NCI-H2227 (cell line): ENCODE results near the gene FBN1.

Source experiments
- DNase-seq: peaks from one replicate; lab custom pipeline; 2025; ENCODE audit not compliant: unreplicated experiment; lab: John Stamatoyannopoulos, UW

The FBN1 gene

DNA sequence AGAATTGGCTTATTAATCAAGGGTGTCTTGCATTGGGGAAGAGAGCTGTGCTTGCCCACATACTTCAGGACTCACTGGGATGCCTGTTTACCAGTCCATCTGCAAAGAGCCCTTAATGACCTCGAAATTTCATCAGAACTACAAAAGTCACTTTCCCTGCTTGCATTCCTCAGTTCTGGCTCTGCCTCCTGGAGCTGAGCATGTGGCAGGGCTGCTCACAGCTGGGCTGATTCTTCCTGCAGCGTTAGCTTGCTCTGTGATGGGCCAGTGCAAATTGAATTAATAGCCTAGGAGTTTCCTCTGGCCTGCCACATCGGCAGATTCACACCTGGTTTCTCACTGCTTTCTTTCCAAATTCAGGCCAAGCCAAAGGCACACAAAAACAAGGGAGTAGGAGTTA is 205.4 kb downstream of the FBN1 start:
- DNase-seq = no peak

DNA sequence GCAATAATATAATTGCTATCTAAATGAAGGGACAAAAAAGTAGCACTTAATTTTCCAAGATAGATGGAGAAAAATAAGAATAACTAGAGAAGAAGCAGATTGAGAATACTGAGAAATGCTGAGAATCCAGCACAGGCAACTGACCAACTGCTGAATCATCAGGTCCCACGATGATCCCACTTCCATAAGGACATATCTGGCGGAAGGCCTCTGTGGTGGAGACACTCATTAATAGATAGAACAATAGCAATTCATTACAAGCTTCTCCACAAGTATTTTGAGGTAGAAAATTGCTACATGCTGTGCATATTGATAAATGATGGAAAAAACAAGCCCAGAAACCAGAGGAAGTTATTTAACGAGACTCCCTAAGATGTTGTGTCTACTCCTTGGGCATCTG is 208.3 kb downstream of the FBN1 start:
- no peak for DNase-seq

DNA sequence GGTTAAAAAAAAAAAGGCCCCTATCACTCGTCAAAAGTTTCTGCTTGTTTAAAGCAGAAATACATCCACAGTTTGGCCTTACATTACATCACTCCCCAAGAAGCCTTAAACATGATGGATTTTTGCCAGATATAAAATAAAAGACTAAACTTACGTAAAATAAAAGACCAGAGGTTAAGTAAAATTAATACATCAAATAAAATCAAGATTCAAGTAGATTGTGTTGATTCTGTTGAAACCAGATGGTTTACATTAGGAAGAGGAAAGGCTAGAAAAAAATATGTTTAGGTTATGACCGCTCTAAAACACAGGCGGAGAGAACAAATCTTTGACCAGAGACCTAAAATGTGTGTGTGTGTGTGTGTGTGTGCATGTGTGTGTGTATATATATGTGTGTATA is 210.2 kb downstream of the FBN1 start:
- no peak for DNase-seq

DNA sequence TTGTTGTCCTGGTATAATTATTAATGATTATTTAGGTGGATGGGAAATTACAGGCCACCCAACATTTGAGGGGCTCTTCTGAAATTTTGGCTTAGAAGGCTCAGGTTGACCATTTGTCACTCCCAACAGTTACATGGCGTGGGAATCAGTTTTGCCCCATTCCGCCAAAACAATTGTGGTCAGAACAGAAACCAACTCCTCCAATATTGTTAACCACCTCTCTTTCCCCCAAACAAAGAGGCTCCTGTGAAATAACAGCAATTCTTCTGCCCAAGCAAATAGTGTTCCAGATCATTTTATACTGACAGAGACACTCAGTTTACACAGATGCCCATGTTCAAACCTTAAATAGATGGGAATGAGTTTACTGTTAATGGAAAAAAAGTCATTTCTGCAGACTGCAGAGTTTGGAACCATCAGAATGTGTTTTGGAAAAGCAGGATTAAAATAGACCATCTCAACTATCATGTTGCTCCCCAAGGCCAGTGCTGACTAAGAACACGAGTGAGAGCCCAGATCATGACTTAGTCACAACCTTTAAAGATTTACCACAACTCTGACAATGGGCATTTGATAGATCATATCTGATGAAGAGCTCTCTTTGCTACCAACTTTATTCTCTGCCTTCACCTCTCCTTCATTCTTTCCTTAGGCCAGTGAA is 212.2 kb downstream of the FBN1 start:
- DNase-seq = no peak

DNA sequence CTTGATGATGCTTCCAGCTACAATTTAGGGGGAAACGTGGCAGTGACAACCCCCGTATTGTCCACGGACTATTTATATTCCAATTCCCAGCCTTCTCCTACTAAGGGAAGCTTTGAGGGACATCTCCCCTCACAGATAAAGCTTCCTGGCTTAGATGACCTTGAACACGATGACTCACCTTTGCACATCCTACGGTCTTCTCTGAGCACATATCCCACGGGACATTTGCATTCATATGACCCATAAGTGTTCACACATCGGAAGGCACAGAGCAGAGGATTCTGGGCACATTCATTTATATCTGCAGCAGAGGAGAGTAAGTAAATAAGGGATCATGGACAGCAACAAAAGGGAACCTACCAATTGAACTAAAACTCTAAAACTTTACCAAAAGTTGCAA is 212.8 kb downstream of the FBN1 start:
- DNase-seq = no peak

DNA sequence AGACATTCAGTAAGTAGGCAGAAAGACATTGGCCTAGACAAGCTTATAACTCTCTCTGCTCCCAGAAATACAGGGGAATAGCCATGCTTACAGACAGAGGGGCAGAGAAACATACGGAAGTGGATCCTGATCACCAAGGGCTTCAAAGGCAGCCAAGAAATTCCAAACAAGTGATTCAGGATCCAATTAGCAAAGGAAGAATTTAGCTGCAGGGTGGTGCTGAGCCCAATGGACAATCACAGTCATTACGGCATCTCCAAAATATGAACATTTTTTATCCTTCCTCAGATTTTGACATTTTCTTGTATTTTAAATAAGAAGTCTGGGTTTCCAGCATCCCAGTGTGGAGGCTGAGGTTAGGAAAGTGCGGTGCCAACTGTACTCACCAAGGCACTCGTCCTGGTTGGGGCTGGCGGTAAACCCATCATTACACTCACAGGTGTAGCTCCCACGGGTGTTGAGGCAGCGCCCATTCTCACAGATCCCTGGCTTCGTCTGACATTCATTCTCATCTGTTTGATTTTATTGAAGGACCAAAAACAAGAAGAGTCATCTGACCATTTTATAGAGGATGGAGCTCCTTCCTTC is 217.5 kb downstream of the FBN1 start:
- DNase-seq = no peak

DNA sequence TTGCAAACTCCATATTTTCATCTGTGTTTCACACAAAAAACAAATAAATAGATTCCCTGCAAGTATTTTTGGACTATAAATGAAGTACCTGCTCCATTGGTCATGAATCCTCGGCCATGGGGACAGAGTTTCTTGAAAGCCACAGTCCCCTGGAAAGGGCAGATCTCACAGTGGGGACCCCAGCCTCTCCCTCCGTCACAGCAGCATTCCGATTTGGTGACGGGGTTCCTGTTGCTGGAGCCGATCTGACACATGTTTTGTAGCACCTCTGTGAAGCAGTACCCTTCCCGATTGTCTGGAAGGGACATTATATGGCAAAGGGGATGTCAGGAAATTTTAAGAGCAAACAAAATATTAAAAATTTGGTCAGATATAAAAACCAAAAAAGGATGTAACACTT is 218.0 kb downstream of the FBN1 start:
- no peak for DNase-seq

DNA sequence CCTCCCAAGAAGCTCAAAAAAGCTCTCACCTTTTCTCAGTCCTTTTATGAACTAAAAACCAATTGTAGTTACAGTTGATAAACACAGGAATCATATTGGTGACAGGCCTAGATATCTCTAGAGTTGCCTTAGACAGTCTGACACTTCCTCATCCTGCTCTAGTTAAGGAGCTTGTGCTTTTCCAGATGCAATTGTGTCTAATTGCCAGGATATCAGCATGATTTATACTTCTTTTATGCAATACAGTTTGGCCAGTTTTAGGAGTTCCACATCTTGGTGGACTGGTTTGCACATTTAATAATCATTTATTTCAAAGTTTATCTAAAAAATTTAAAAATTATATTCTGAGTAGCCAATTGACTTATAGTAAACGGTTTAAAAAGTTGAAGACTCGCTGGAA is 218.6 kb downstream of the FBN1 start:
- no peak for DNase-seq

DNA sequence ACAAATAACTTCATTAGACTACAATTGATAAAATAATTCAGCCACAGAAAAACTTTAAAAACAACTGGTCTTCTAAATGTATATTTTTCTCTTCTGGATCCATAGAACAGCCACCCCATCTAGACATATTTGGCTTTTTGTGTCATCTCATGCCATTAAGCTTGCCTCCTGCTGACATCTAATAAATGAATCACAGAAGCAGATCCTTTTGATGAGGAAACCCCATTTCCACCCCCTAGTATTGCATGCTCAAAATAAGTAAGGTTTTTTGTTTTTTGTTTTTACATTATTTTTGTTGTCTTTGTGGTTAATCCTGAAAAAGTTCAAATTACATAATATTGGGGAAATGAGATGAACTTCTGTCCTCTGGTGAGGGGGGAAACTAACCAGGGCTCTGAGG is 219.5 kb downstream of the FBN1 start:
- DNase-seq = no peak

DNA sequence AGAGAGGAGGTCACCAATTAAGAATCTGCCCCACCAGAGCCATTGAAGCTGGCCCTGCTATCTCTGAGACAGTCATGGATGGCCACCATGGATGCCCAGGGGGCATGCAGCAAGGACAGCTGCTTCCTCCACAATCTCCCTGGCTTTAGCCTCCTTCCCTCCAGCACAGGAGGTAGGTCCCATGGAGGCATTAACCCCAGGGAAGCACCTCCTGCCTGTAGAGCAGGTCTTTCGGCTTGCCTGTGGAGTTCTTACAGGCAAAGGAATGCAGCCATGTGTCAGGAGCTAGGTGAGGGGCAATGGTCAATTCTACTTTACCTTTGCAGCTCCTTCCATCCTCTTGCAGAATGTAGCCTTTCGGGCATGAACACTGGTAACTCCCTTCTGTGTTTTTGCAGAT is 220.5 kb downstream of the FBN1 start:
- DNase-seq = no peak

DNA sequence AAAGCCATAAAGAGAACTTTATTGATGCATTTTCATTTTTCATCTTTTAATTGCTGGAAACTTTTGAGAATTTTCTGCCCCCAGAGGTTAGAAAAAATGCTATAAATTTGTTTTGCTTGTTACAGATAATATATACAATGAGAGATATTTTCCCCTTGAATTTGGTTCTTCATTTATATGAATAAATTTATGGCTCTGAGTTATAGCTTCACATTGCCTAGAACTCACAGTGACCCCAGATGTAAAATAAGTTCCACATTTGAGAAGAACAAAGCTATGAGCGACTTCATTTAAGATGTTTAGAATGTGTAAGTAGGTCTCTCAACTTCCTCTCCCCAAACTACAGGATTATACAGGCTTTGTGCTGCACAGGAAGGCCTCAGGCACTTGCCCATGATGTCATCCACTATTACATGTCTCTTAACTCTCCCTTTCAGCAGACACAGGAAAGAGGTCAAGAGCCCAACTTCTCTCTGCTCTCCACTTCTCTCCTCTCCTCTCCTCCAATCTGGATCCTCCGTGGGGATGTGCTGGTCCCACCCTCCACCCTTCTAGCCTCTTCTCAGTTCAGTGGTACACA is 221.5 kb downstream of the FBN1 start:
- no peak for DNase-seq

DNA sequence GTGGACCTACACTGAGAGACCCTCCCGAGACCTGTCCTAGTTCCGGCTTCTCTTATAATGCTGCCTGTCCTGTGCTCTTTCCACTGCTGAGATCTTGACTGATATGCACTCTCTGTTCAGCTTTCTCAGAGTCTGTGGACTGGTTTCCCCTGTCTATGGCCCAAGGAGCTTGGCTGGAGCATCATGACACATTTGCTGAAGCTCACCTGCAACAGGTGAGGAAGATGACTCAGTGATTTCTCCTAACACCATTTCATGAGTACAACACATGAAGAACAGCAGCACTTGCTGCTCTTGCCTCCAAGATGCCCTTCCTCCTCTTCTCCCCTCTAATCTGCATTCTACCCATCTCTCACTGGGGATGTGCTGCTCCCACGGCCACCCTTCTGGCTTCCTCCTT is 222.2 kb downstream of the FBN1 start:
- DNase-seq = no peak

DNA sequence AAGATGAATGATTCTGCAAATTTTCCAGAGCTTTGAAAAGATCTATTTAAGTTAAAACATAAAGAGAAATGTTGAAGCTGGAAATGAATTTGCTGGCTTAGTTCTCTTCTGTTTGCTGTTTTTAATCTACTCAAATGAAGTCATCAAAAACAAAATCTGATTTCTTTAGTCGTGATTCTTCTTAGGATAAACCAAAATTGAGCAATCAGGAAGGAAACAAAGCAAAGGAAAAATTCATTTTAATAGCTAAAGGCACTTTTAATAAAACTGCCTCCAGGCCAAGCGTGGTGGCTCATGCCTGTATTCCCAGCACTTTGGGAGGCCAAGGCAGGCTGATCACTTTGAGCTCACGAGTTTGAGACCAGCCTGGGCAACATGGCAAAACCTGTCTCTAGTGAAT is 223.1 kb downstream of the FBN1 start:
- DNase-seq = no peak

DNA sequence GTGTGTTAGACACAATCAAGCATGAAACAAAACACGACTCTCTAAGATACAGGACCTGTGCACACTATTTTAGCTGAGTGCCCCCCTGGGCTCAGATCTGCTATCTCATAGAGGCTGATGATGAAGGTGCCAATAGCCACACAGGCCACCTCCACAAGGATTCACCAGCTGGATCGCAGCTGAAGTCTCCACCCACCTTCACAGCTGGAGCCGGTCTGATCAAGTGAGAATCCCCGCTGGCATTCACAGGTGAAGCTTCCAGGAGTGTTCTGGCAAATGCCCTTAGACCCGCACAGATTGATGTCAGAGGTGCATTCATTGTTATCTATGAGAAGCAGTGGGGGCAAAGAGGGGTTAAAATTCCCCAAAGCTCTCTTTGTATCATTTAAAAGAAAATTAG is 224.1 kb downstream of the FBN1 start:
- no peak for DNase-seq

DNA sequence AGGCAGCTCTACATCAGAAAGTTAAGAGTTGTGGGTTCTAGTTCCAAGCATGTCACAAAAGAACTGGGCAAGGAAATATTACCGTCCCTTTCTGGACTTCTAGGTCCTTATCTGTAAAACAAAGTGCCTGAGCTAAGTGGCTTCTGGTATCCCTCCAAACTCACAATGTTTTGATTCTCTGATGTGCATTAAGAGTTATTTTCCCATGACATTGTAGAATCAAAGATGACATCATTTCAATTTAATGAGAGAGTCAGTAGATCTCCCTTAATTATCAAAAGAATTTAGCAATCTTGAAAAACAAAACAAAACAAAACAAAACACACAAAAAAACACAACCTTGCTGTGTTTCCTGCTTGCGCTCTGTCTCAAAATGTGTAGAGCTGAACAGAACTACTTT is 225.6 kb downstream of the FBN1 start:
- no peak for DNase-seq

DNA sequence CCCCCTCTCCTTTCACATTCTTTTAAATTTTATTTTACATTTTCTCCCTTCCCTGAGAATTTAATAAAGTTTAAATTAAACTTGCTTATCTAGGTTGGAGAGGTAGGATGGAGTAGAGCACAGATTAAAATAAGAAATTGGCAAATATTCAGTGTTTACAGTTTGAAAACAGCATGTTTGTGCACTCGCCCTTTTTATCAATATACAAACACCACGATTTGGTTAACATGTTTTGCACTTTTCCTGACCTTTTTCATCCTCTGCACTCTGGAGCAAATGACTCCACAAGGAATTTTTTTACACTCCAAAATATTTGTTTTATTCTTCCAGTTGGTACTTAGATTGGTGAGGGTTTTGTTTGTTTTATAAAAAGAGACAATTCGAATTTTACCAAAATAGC is 227.2 kb downstream of the FBN1 start:
- no peak for DNase-seq

DNA sequence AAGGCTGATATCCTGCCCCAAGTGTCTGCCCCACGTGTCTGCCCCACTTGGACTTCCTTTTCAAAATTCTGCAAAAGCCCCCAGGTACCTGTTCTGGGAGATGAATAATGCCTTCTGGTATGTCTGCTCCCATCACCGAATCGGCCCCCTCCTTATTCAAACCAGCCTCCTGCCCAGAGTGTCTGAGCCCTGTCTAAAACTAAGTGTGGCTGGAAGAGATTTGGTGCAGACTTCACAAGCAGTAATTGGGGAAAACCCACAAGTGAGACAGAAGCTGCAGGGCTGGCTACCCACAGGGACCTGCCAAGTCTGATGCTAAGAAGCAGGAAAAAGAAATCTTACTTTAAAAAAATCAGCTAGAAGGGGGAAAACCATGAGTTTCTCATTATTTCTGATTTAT is 229.2 kb downstream of the FBN1 start:
- no peak for DNase-seq

DNA sequence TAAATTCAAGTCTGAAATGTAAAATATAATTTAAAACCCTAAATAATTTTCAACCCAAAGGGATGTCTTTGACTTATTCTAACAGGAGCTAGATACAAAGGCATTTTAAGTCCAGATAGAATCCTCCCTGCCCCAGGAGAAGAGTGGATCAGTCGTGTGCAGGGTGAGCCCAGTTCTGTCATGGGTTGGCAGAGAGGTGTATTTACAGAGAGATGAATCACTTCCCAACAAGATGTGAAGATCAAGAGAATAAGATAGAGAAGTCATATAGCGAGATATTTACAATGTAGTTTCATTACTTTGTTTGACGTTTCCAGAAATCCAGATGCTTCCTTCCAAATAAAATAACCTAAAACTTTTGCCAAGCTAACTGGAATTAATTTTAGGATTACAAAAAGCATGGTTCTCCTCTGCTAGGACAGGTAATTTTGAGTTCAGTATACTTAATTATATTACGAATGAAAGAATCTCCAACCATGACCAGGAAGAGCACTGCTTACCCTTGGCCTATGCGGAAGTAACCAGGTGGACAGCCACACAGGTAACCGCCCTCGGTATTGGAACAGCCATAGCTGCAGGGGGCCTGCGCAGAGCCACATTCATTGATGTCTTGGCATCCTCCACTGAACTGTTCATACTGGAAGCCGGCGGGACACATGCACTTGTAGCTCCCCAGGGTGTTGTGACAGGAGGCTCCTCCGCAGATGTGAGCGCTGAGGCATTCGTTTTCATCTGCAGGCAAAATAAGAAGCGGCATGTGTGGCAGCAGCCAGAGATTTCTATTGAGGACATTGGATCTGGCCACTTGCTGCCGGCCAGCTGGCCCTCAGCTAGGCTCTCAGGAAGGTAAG is 230.2 kb downstream of the FBN1 start:
- no peak for DNase-seq

DNA sequence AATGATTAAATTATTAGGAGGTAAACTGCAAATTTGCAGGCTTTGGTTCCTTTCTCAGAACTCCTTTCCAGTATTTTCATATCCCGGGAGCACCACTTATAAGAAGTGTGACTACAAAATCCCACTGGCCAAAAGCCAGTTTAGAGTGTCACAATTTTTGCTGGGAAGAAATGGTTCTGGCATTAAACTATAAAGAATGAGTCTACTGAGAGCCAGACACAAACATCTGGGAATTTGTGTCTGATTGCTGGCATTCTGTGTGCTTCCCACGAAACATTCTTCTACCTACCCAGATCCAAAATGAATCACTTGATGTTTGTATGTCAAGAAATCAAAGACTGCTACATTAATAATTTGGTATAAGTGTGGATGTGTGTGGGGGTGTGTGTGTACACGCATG is 231.5 kb downstream of the FBN1 start:
- no peak for DNase-seq

DNA sequence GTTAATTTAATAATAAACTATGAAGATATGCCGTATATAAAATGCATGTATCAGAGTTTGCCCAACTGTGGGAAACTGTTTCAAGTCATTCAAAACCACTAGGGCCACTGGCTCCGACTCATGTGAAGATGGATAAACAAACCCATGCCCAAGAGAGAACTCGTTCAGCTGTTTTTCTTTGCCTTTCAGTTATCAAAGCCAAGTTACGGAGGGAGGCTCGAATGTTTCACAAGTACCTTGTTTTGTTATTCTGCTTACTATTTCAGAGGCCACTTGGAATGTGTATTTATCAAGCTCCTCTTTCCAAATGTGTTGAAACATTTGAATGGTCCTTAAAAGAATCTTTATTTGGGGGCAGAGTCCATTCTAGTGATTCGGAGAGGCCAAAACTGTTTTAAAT is 232.2 kb downstream of the FBN1 start:
- no peak for DNase-seq

DNA sequence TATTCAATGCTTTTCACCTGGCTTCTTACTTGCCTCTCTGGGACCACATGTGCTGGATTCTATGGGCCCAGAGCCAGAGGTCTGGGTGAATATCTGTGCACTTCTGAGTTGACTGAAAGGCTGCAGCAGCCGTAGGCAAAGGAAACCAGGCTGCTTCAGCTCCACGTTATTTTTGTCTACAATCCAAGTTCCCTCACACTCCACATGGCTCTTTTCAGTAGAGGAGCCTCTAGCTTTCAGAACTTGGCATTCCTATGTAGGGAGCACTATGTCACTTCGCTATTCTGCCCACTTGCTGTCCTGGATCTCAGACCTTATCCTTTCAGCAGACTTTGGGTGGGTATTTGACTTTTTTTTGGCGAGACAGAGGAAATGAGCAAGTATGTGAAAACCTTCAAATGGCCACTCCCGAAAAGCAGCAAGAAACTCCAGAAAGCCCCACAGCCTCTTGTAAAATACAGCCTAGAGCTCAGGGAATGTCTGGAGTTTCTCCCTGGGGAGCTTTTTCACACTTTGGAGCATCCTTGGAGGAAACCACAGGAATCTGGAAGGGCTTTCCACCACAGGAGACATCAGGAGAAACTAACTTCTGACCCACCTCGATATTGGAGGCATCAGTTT is 233.4 kb downstream of the FBN1 start:
- no peak for DNase-seq

DNA sequence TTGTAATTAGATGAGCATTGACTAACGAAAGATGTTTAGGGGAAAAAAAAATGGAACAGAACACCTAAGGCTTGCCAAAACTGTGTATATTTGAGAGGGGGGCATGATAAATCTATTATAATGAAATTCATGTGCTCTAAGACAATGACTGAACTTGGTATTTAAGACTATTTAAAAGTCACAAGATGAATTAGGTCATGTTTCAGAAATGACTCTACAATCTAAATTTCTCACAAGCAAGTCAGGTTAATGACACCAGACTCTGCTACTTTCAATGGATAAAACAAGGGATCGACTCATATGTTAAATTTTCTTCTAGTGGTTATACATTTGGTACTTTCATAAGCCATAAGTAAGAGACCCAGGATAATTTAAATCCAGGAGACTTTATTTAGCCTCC is 235.9 kb downstream of the FBN1 start:
- no peak for DNase-seq
